Ascending aorta (tissue), 2 donors: ENCODE measurements around the gene NR2F1-AS1. TPM values are rescaled to one million over a fixed set of nuclear protein-coding genes. Genes with fewer than 3 reads are reported as not detected.

ENCODE experiments used
- DNase-seq, 2 donors: peaks; one replicate each; pipeline ENCODE4 v3.0.0-alpha.2; 2019; ENCODE audit warnings: low spot score in 2 of 2
- H3K27ac ChIP-seq, 2 donors: fragments of 200-600 bp; sonication (generic); one replicate each; pipeline ENCODE4 v1.5.1; 2016 to 2017; ENCODE audit warnings: mild to moderate bottlenecking in 1 of 2
- H3K27me3 ChIP-seq: fragments of 200-600 bp; sonication (generic); one replicate; pipeline ENCODE4 v1.5.1; 2017
- H3K36me3 ChIP-seq, 2 donors: fragments of 200-600 bp; sonication (generic); one replicate each; pipeline ENCODE4 v1.5.1; 2016
- H3K4me1 ChIP-seq, 2 donors: fragments of 200-600 bp; sonication (generic); one replicate each; pipeline ENCODE4 v1.5.1; 2016 to 2017; ENCODE audit warnings: mild to moderate bottlenecking in 1 of 2
- H3K4me3 ChIP-seq, 2 donors: fragments of 200-600 bp; sonication (generic); one replicate each; pipeline ENCODE4 v1.5.1; 2016 to 2017; ENCODE audit warnings: mild to moderate bottlenecking in 1 of 2
- H3K9me3 ChIP-seq, 2 donors: fragments of 200-600 bp; sonication (generic); one replicate each; pipeline ENCODE4 v1.5.1; 2016
- intact Hi-C: fragments of 100-400 bp; cut with DNase I; formaldehyde crosslinking; loops from one replicate; pipeline ENCODE4 v1.15.1; 2023
- total RNA-seq: library from RNA; depleted of rRNA; stranded (reverse); fragments of >200 nt; gene quantifications from one replicate; pipeline ENCODE4 v1.1.0, GENCODE V29; 2016
- TF ChIP-seq, protein P1 (sequence below), 3 experiments: fragments of 200-600 bp in 2 of 3; fragments of 450-650 bp in 1 of 3; sonication (generic) in 2 of 3; IDR thresholded peaks; one replicate each; pipeline ENCODE4 v1.5.1; 2016 to 2019; ENCODE audit warnings: antibody characterized with exemption in 3 of 3, mild to moderate bottlenecking in 1 of 3, moderate library complexity in 1 of 3

The NR2F1-AS1 gene
- total RNA-seq, 1 donor from 2014 or later: 0.85 TPM

DNA sequence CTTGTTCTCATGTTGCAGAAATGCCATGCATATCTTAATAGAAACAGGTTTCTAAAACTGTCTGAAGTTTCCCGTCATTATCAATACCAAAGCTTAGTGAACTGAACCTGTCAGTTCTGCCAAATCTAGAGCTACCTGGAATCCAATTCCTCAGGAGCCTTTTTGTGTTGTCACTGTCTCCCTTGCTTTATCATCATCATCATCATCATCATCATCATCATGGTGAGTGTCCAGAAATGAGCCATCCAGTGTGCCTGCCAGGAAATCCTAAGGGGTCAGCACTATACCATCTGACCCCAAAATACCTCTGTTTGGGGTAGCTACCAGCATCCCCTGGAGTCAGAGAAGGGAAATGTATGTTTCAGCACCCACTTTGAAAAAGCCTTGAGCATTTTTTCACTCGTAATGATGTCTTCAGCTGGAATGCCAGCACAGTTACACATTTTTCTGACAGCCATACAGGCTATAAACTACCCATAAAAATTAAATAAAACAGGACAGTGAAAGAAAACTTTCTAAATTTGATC, 150.3 kb downstream of the NR2F1-AS1 start:
- no peaks in the 10 kb centered on the region for H3K9me3 ChIP-seq
- no peaks in the 10 kb centered on the region for H3K36me3 ChIP-seq
- no peaks in the 10 kb centered on the region for H3K4me1 ChIP-seq
- TF ChIP-seq, protein P1, sequence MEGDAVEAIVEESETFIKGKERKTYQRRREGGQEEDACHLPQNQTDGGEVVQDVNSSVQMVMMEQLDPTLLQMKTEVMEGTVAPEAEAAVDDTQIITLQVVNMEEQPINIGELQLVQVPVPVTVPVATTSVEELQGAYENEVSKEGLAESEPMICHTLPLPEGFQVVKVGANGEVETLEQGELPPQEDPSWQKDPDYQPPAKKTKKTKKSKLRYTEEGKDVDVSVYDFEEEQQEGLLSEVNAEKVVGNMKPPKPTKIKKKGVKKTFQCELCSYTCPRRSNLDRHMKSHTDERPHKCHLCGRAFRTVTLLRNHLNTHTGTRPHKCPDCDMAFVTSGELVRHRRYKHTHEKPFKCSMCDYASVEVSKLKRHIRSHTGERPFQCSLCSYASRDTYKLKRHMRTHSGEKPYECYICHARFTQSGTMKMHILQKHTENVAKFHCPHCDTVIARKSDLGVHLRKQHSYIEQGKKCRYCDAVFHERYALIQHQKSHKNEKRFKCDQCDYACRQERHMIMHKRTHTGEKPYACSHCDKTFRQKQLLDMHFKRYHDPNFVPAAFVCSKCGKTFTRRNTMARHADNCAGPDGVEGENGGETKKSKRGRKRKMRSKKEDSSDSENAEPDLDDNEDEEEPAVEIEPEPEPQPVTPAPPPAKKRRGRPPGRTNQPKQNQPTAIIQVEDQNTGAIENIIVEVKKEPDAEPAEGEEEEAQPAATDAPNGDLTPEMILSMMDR (IDR thresholded peaks at IDR 0.05): no peak
- no peak overlapping the region for H3K27ac ChIP-seq
- DNase-seq: no peak
- H3K27me3 ChIP-seq: no peaks in the 10 kb centered on the region
- intact Hi-C loops: no loop called here
- H3K4me3 ChIP-seq: no peak overlapping the region

GRCh38 chr5:93430118-93430517, 150.9 kb downstream of the NR2F1-AS1 start:
- DNase-seq: no peak
- intact Hi-C loops: no loop called here
- no peaks in the 10 kb centered on the region for H3K36me3 ChIP-seq
- H3K27ac ChIP-seq: no peak overlapping the region
- no peak overlapping the region for H3K4me3 ChIP-seq
- TF ChIP-seq, protein P1 (IDR thresholded peaks at IDR 0.05): no peak
- no peaks in the 10 kb centered on the region for H3K4me1 ChIP-seq
- H3K9me3 ChIP-seq: no peaks in the 10 kb centered on the region
- no peaks in the 10 kb centered on the region for H3K27me3 ChIP-seq

DNA sequence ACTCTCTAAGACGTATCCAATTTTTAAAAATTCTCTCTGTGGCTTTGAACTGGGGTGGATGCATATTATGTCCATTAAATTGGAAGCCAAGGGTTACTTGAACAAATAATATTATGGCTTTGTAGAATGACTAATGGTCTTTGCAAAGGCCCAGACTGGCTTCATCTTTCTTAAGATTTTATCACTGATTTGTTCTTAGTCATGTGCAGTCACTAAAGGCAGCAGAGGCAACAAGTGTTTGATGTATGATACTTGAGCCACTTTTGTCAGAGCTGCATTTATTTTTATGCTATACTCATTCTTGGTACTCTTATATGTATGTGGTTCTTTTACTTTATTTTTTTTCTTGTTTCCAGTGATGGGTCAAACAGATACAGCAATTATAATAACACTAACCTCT, 152.2 kb downstream of the NR2F1-AS1 start:
- DNase-seq: no peak
- no peaks in the 10 kb centered on the region for H3K27me3 ChIP-seq
- H3K9me3 ChIP-seq: no peaks in the 10 kb centered on the region
- H3K4me3 ChIP-seq: no peak overlapping the region
- H3K4me1 ChIP-seq: no peaks in the 10 kb centered on the region
- TF ChIP-seq, protein P1 (IDR thresholded peaks at IDR 0.05): no peak
- no peak overlapping the region for H3K27ac ChIP-seq
- intact Hi-C loops: no loop called here
- no peaks in the 10 kb centered on the region for H3K36me3 ChIP-seq

GRCh38 chr5:93427316-93427715, 153.7 kb downstream of the NR2F1-AS1 start:
- intact Hi-C loops: no loop called here
- TF ChIP-seq, protein P1 (IDR thresholded peaks at IDR 0.05): no peak
- Histone ChIP-seq H3K9me3 (no peaks in the 10 kb centered on the region), H3K27me3 (no peaks in the 10 kb centered on the region), H3K36me3 (no peaks in the 10 kb centered on the region), H3K27ac (no peak overlapping the region), H3K4me1 (no peaks in the 10 kb centered on the region), H3K4me3 (no peak overlapping the region)
- DNase-seq: no peak

- Histone ChIP-seq H3K9me3 (no peaks in the 10 kb centered on the region), H3K4me1 (no peaks in the 10 kb centered on the region), H3K36me3 (no peaks in the 10 kb centered on the region), H3K27me3 (no peaks in the 10 kb centered on the region), H3K4me3 (no peak overlapping the region), H3K27ac (no peak overlapping the region)
- no peak for DNase-seq
- TF ChIP-seq, protein P1 (IDR thresholded peaks at IDR 0.05): no peak
- intact Hi-C loops: no loop called here
Measured at GRCh38 chr5:93425096-93425495, 155.9 kb downstream of the NR2F1-AS1 start.

DNA sequence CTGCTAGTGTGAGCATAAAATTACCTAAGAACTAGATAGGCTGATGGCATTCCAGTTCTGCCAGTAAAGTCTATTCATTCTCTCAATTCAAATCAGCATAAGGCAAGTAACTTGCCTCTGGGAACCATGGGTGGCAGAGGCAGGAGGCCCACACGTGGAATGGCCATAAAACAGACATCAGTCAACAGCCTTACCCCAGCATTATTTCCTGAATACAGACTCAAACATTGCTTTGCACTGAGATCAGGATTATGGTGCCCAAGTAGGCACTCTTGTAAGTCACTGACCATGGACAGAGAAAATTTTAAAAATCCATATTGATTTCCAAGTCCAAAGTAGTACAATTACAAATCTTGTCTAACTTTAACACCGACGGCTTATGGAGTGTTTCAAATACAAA, 157.7 kb downstream of the NR2F1-AS1 start:
- TF ChIP-seq, protein P1 (IDR thresholded peaks at IDR 0.05): no peak
- Histone ChIP-seq H3K4me1 (no peaks in the 10 kb centered on the region), H3K4me3 (no peak overlapping the region), H3K27ac (no peak overlapping the region), H3K36me3 (no peaks in the 10 kb centered on the region), H3K9me3 (no peaks in the 10 kb centered on the region), H3K27me3 (no peaks in the 10 kb centered on the region)
- no peak for DNase-seq
- intact Hi-C loops: no loop called here
